CD14-positive monocyte (primary cell): ENCODE measurements around the gene HYDIN. TPM values are rescaled to one million over a fixed set of nuclear protein-coding genes. Genes with fewer than 3 reads are reported as not detected.
"Not testable (repeated sequence)": the region's sequence is repeated elsewhere in the genome, so short reads cannot be mapped to it uniquely, and the experiment has no call there.

ENCODE experiments used
- DNase-seq, 3 donors: peaks; one replicate each; pipeline ENCODE4 v3.0.0-alpha.2; 2011 to 2022
- H2AFZ ChIP-seq: 2 replicates; pipeline ENCODE4 v1.6.0; 2012; ENCODE audit warnings: mild to moderate bottlenecking, low read depth, low read length, inconsistent platforms; ENCODE audit not compliant: insufficient read depth, poor library complexity, severe bottlenecking
- H3K27ac ChIP-seq, 2 donors: 1 replicate in 1 of 2; 2 replicates in 1 of 2; pipeline ENCODE4 v1.5.1; 2012 to 2013; ENCODE audit warnings: low read length in 2 of 2, control low read depth in 1 of 2, inconsistent platforms in 1 of 2, low read depth in 1 of 2, mild to moderate bottlenecking in 1 of 2
- H3K27me3 ChIP-seq, 2 donors: one replicate each; pipeline versions ENCODE4 v1.6.0 to v1.6.1; 2011 to 2013; ENCODE audit warnings: low read length in 2 of 2; ENCODE audit not compliant: control insufficient read depth in 2 of 2, insufficient read depth in 2 of 2
- H3K36me3 ChIP-seq, 2 donors: replicated peaks in 1 of 2; 1 replicate in 1 of 2; 2 replicates in 1 of 2; pipeline versions ENCODE4 v1.5.1 to v1.6.1; 2012 to 2013; ENCODE audit warnings: low read length in 2 of 2, control low read depth in 1 of 2, inconsistent platforms in 1 of 2, mild to moderate bottlenecking in 1 of 2; ENCODE audit not compliant: insufficient read depth in 2 of 2, control insufficient read depth in 1 of 2
- H3K4me1 ChIP-seq, 2 donors: 1 replicate in 1 of 2; 2 replicates in 1 of 2; pipeline versions ENCODE4 v1.5.1 to v1.6.1; 2012 to 2013; ENCODE audit warnings: low read length in 2 of 2, control low read depth in 1 of 2, inconsistent platforms in 1 of 2, mild to moderate bottlenecking in 1 of 2, moderate library complexity in 1 of 2; ENCODE audit not compliant: insufficient read depth in 2 of 2, control insufficient read depth in 1 of 2
- H3K4me2 ChIP-seq: replicated peaks from 2 replicates; pipeline ENCODE3; 2012; ENCODE audit warnings: low read length, moderate library complexity, mild to moderate bottlenecking; ENCODE audit not compliant: poor library complexity, severe bottlenecking; ENCODE audit errors: extremely low read depth
- H3K4me3 ChIP-seq, 3 experiments: fragments of 200-600 bp in 1 of 3; sonication (generic) in 1 of 3; replicated peaks in 1 of 3; 1 replicate in 2 of 3; 2 replicates in 1 of 3; pipeline ENCODE4 v1.5.1; 2011 to 2013; ENCODE audit warnings: low read length in 3 of 3, mild to moderate bottlenecking in 3 of 3, control low read depth in 2 of 3, low read depth in 2 of 3, inconsistent platforms in 1 of 3, moderate library complexity in 1 of 3
- H3K79me2 ChIP-seq: 2 replicates; pipeline ENCODE4 v1.6.0; 2012; ENCODE audit warnings: mild to moderate bottlenecking, control low read depth, inconsistent platforms, low read length, moderate library complexity; ENCODE audit not compliant: insufficient read depth
- H3K9ac ChIP-seq: 2 replicates; pipeline ENCODE4 v1.6.0; 2017; ENCODE audit warnings: low read length, mild to moderate bottlenecking; ENCODE audit not compliant: insufficient read depth, poor library complexity, severe bottlenecking
- H3K9me3 ChIP-seq, 2 donors: replicated peaks in 1 of 2; 1 replicate in 1 of 2; 2 replicates in 1 of 2; pipeline versions ENCODE4 v1.5.1 to v1.6.1; 2012 to 2013; ENCODE audit warnings: low read length in 2 of 2, control low read depth in 1 of 2; ENCODE audit not compliant: control insufficient read depth in 1 of 2, insufficient read depth in 1 of 2
- H4K20me1 ChIP-seq: 2 replicates; pipeline ENCODE4 v1.6.0; 2012; ENCODE audit warnings: mild to moderate bottlenecking, low read length, control low read depth, moderate library complexity; ENCODE audit not compliant: insufficient read depth
- H3K27ac Mint-ChIP-seq, 7 donors: one replicate each; pipeline ENCODE4 v1.8.0; 2020; ENCODE audit warnings: mild to moderate bottlenecking in 7 of 7, mixed read lengths in 7 of 7, moderate library complexity in 6 of 7, inconsistent platforms in 2 of 7
- H3K27me3 Mint-ChIP-seq, 3 donors: one replicate each; pipeline ENCODE4 v1.8.0; 2021 to 2022; ENCODE audit warnings: low read depth in 3 of 3, mild to moderate bottlenecking in 3 of 3, mixed read lengths in 3 of 3, moderate library complexity in 3 of 3, inconsistent platforms in 1 of 3
- H3K36me3 Mint-ChIP-seq, 2 donors: one replicate each; pipeline ENCODE4 v1.8.0; 2020; ENCODE audit warnings: mixed read lengths in 2 of 2, inconsistent platforms in 1 of 2, mild to moderate bottlenecking in 1 of 2
- H3K4me1 Mint-ChIP-seq: one replicate; pipeline ENCODE4 v1.8.0; 2020; ENCODE audit warnings: mild to moderate bottlenecking, mixed read lengths
- H3K4me3 Mint-ChIP-seq, 2 donors: one replicate each; pipeline ENCODE4 v1.8.0; 2020; ENCODE audit warnings: mild to moderate bottlenecking in 2 of 2, mixed read lengths in 2 of 2, moderate library complexity in 1 of 2
- H3K9me3 Mint-ChIP-seq, 7 donors: one replicate each; pipeline ENCODE4 v1.8.0; 2020 to 2022; ENCODE audit warnings: mixed read lengths in 7 of 7, mild to moderate bottlenecking in 6 of 7, moderate library complexity in 6 of 7, inconsistent platforms in 2 of 7
- WGBS: methylation state at CpG from one replicate; pipeline ENCODE4 v1.1.5; 2013; ENCODE audit warnings: missing lambda C conversion rate; ENCODE audit not compliant: insufficient coverage; 5-methylcytosine and 5-hydroxymethylcytosine counted together
- intact Hi-C, 2 donors: fragments of 100-400 bp; cut with micrococcal nuclease; formaldehyde crosslinking; loops; one replicate each; pipeline versions ENCODE4 v1.15.0 to v1.15.1; 2023
- polyA plus RNA-seq, 3 donors: library from polyadenylated mRNA; depleted of rRNA in 1 of 3; unstranded in 2 of 3; stranded (reverse) in 1 of 3; fragments of 300-500 nt in 2 of 3; fragments of >200 nt in 1 of 3; fragmentation: Illumina TruSeq in 2 of 3; gene quantifications; 1 replicate in 2 of 3; 2 replicates in 1 of 3; pipeline ENCODE4 v1.2.3, GENCODE V29; 2012 to 2021

The HYDIN gene
- polyA plus RNA-seq, 3 donors: not detected

- H3K36me3 ChIP-seq, H3K27ac Mint-ChIP-seq: not testable (repeated sequence)
Measured at GRCh38 chr16:70936781-70937525, 293.6 kb downstream of the HYDIN start.

GRCh38 chr16:70935325-70935724 lies 295.2 kb downstream of the HYDIN start:
- H3K4me1 Mint-ChIP-seq, H3K27ac Mint-ChIP-seq, H3K4me1 ChIP-seq, H3K27me3 Mint-ChIP-seq, H3K9me3 ChIP-seq, DNase-seq, H2AFZ ChIP-seq, H3K27me3 ChIP-seq, H4K20me1 ChIP-seq, H3K4me3 ChIP-seq, intact Hi-C loops, H3K9me3 Mint-ChIP-seq, H3K36me3 Mint-ChIP-seq, H3K36me3 ChIP-seq, H3K79me2 ChIP-seq, H3K4me2 ChIP-seq, H3K9ac ChIP-seq, H3K4me3 Mint-ChIP-seq, H3K27ac ChIP-seq: not testable (repeated sequence)
- WGBS: no CpG with 5 or more reads among the region's 4 CpGs

More at GRCh38 chr16:70936781-70937525, 293.6 kb downstream of the HYDIN start:
- H3K27ac ChIP-seq, H3K4me2 ChIP-seq, intact Hi-C loops, H3K4me3 ChIP-seq, H2AFZ ChIP-seq, H3K9me3 Mint-ChIP-seq, H3K36me3 Mint-ChIP-seq, H3K9ac ChIP-seq, H4K20me1 ChIP-seq, DNase-seq, H3K4me1 Mint-ChIP-seq, H3K9me3 ChIP-seq, H3K4me3 Mint-ChIP-seq, H3K79me2 ChIP-seq, H3K4me1 ChIP-seq, H3K27me3 ChIP-seq: not testable (repeated sequence)
- peaks cover 0 to 11% (median 2%) of the 10 kb centered on the region in 3 donors for H3K27me3 Mint-ChIP-seq
- WGBS: no CpG with 5 or more reads among the region's 12 CpGs

DNA sequence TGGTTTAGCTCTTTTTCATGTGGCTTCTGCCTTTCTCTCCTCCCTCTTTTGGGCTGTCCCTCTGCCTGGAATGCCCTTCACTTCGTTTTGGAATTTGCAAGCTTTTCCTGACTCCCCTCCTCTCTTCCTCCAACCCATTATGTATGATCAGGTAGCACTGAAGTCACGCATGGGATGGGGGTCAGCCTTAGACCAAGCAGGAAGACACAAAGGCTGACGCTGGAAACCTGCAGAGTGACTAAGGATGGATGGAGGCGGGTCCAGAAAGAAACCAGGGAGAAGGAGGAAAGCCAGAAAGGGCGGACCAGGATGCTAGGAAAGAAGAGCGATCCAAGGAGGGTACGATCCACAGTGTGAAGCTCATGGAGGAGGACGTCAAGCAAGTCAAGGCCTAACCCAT lies 296.8 kb downstream of the HYDIN start:
- intact Hi-C loops, H2AFZ ChIP-seq, H3K36me3 ChIP-seq, H3K9me3 ChIP-seq, H3K79me2 ChIP-seq, H3K4me1 Mint-ChIP-seq, H3K4me3 ChIP-seq, H3K9ac ChIP-seq, H4K20me1 ChIP-seq, H3K4me2 ChIP-seq, H3K4me1 ChIP-seq, H3K4me3 Mint-ChIP-seq, H3K27me3 Mint-ChIP-seq, H3K9me3 Mint-ChIP-seq, H3K27ac ChIP-seq, DNase-seq, H3K27ac Mint-ChIP-seq, H3K27me3 ChIP-seq, H3K36me3 Mint-ChIP-seq: not testable (repeated sequence)
- 82% methylated on average over 3 of the region's 8 CpGs for WGBS

DNA sequence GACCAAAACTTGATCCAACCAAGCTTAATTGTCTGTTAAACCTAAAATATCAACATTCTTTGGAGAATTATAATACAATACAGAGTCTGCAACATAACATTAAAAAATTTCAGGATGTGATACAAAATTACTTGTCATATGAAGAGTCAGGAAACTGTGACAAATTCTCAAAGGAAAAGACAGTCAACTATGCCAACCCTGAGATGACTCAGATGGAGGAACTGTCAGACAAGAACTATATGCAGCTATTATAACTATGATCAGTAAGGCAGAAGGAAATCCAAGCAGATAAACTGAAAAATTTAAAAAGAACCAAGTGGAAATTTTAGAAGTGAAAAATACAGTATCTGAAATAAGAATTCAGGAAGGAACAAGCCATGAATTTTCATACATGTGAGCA lies 299.8 kb downstream of the HYDIN start:
- H3K9me3 ChIP-seq, H3K4me2 ChIP-seq, H3K9me3 Mint-ChIP-seq, H3K27me3 ChIP-seq, H3K4me3 Mint-ChIP-seq, H3K4me1 ChIP-seq, H4K20me1 ChIP-seq, H3K27ac Mint-ChIP-seq, H3K36me3 Mint-ChIP-seq, DNase-seq, H3K27ac ChIP-seq, H3K79me2 ChIP-seq, H3K9ac ChIP-seq, H3K4me1 Mint-ChIP-seq, H2AFZ ChIP-seq, H3K4me3 ChIP-seq, H3K36me3 ChIP-seq, intact Hi-C loops, H3K27me3 Mint-ChIP-seq: not testable (repeated sequence)
